IMR-90 (cell line): Measurements from ENCODE around the gene CRTAC1. TPM values are rescaled to one million over a fixed set of nuclear protein-coding genes. Genes with fewer than 3 reads are reported as not detected.

Experiments used
- ATAC-seq: fragments of 200-7000 bp; cut with Tn5 transposase; 2 replicates; pipeline ENCODE4 v1.9.1; 2020; ENCODE audit warnings: low read depth, mild to moderate bottlenecking, moderate library complexity
- BruUV-seq: library from RNA; stranded (reverse); fragments of 400-500 nt; replicated peaks from 2 replicates; lab custom pipeline; 2021; lab: Mats Ljungman, UMichigan
- CTCF ChIA-PET: fragments of 300-600 bp; formaldehyde crosslinking; extraction: SDS; loops from one replicate; lab custom pipeline; 2021; ENCODE audit warnings: antibody characterized with exemption; lab: Yijun Ruan, JAX
- POLR2A ChIA-PET: fragments of 300-600 bp; sonication (Branson Sonifier 250); formaldehyde crosslinking; loops from one replicate; lab custom pipeline; 2022; ENCODE audit warnings: antibody characterized with exemption; ENCODE audit not compliant: unreplicated experiment; lab: Charles Lee
- DNase-seq: peaks from one replicate; pipeline ENCODE4 v3.0.0; 2013
- H2AFZ ChIP-seq: replicated peaks from 2 replicates; pipeline ENCODE3; 2013; ENCODE audit warnings: low read length, mild to moderate bottlenecking; ENCODE audit not compliant: poor library complexity
- H2AK5ac ChIP-seq: 2 replicates; pipeline ENCODE4 v1.6.1; 2013; ENCODE audit warnings: low read depth, low read length, inconsistent platforms
- H2AK9ac ChIP-seq: replicated peaks from 2 replicates; pipeline ENCODE3; 2013; ENCODE audit warnings: mild to moderate bottlenecking, low read depth, low read length, moderate library complexity; ENCODE audit not compliant: poor library complexity
- H2BK120ac ChIP-seq: 2 replicates; pipeline ENCODE4 v1.6.1; 2013; ENCODE audit warnings: low read depth, low read length, inconsistent platforms
- H2BK15ac ChIP-seq: 3 replicates; pipeline ENCODE4 v1.6.1; 2013; ENCODE audit warnings: low read depth, low read length, inconsistent platforms
- H2BK20ac ChIP-seq: 2 replicates; pipeline ENCODE4 v1.6.1; 2013; ENCODE audit warnings: low read depth, mild to moderate bottlenecking, inconsistent platforms, low read length, moderate library complexity
- H2BK5ac ChIP-seq: 2 replicates; pipeline ENCODE4 v1.6.1; 2013; ENCODE audit warnings: mild to moderate bottlenecking, low read depth, low read length, inconsistent platforms; ENCODE audit not compliant: poor library complexity, severe bottlenecking
- H3K14ac ChIP-seq: replicated peaks from 2 replicates; pipeline ENCODE4 v1.6.1; 2013; ENCODE audit warnings: low read depth, low read length, inconsistent platforms
- H3K18ac ChIP-seq: 2 replicates; pipeline ENCODE4 v1.6.1; 2013; ENCODE audit warnings: low read depth, low read length, control low read depth
- H3K23ac ChIP-seq: 2 replicates; pipeline ENCODE4 v1.6.1; 2013; ENCODE audit warnings: low read depth, low read length, inconsistent platforms
- H3K27ac ChIP-seq: 2 replicates; pipeline ENCODE4 v1.5.1; 2013; ENCODE audit warnings: mild to moderate bottlenecking, control low read depth, low read length; ENCODE audit not compliant: insufficient read depth
- H3K27me3 ChIP-seq: 2 replicates; pipeline ENCODE4 v1.6.1; 2013; ENCODE audit warnings: low read length; ENCODE audit not compliant: control insufficient read depth, insufficient read depth
- H3K36me3 ChIP-seq: 2 replicates; pipeline ENCODE4 v1.6.1; 2013; ENCODE audit warnings: low read length, mixed read lengths; ENCODE audit not compliant: control insufficient read depth, insufficient read depth
- H3K4ac ChIP-seq: 2 replicates; pipeline ENCODE4 v1.6.1; 2013; ENCODE audit warnings: low read depth, low read length, inconsistent platforms
- H3K4me1 ChIP-seq: 2 replicates; pipeline ENCODE4 v1.6.1; 2013; ENCODE audit warnings: low read length, mixed read lengths; ENCODE audit not compliant: control insufficient read depth, insufficient read depth
- H3K4me2 ChIP-seq: 2 replicates; pipeline ENCODE4 v1.6.1; 2013; ENCODE audit warnings: low read depth, mild to moderate bottlenecking, control low read depth, low read length, moderate library complexity
- H3K4me3 ChIP-seq: 2 replicates; pipeline ENCODE4 v1.5.1; 2013; ENCODE audit warnings: low read depth, mild to moderate bottlenecking, control low read depth, low read length, moderate library complexity; ENCODE audit not compliant: insufficient read depth
- H3K56ac ChIP-seq: 2 replicates; pipeline ENCODE4 v1.6.1; 2013; ENCODE audit warnings: low read length, inconsistent platforms; ENCODE audit not compliant: insufficient read depth; ENCODE audit errors: extremely low read depth
- H3K79me1 ChIP-seq, 2 experiments: 2 replicates each; pipeline ENCODE4 v1.6.1; 2013; ENCODE audit warnings: low read length in 2 of 2, inconsistent platforms in 1 of 2, low read depth in 1 of 2
- H3K9ac ChIP-seq: 2 replicates; pipeline ENCODE4 v1.6.1; 2013; ENCODE audit warnings: low read depth, low read length, control low read depth
- H3K9me1 ChIP-seq: 2 replicates; pipeline ENCODE4 v1.6.1; 2013; ENCODE audit warnings: low read length, inconsistent platforms; ENCODE audit not compliant: insufficient read depth
- H3K9me3 ChIP-seq: 2 replicates; pipeline ENCODE4 v1.6.1; 2013; ENCODE audit warnings: low read length; ENCODE audit not compliant: control insufficient read depth, insufficient read depth
- H4K20me1 ChIP-seq: 2 replicates; pipeline ENCODE4 v1.6.1; 2013; ENCODE audit warnings: low read length, inconsistent platforms; ENCODE audit not compliant: insufficient read depth
- H4K5ac ChIP-seq: 2 replicates; pipeline ENCODE4 v1.6.1; 2013; ENCODE audit warnings: mild to moderate bottlenecking, low read depth, low read length, control low read depth
- H4K8ac ChIP-seq, 2 experiments: 2 replicates each; pipeline ENCODE4 v1.6.1; 2013; ENCODE audit warnings: low read depth in 2 of 2, low read length in 2 of 2, control low read depth in 1 of 2, inconsistent platforms in 1 of 2
- H4K91ac ChIP-seq: 2 replicates; pipeline ENCODE4 v1.6.1; 2013; ENCODE audit warnings: low read depth, low read length, inconsistent platforms; ENCODE audit not compliant: insufficient read depth
- BHLHE40 ChIP-seq: fragments of 150-350 bp; IDR thresholded peaks from 2 replicates; pipeline ENCODE4 v1.6.1; 2016; ENCODE audit warnings: mild to moderate bottlenecking, low read depth, low read length
- CEBPB ChIP-seq: IDR thresholded peaks from 2 replicates; pipeline ENCODE4 v1.6.1; 2012; ENCODE audit warnings: low read depth, low read length, improper control_type of control experiment
- CTCF ChIP-seq: conservative IDR thresholded peaks from 2 replicates; pipeline ENCODE4 v1.5.1; 2012; ENCODE audit warnings: mild to moderate bottlenecking, low read depth, low read length, improper control_type of control experiment
- ELK1 ChIP-seq: fragments of 150-350 bp; IDR thresholded peaks from 2 replicates; pipeline ENCODE4 v1.6.1; 2016; ENCODE audit warnings: low read depth, mild to moderate bottlenecking, low read length, moderate library complexity, borderline replicate concordance
- MAFK ChIP-seq: IDR thresholded peaks from 2 replicates; pipeline ENCODE4 v1.6.1; 2012; ENCODE audit warnings: low read depth, low read length, improper control_type of control experiment
- MXI1 ChIP-seq: IDR thresholded peaks from 2 replicates; pipeline ENCODE4 v1.6.1; 2012; ENCODE audit warnings: low read depth, mild to moderate bottlenecking, low read length, moderate library complexity, borderline replicate concordance
- RCOR1 ChIP-seq: IDR thresholded peaks from 2 replicates; pipeline ENCODE4 v1.6.1; 2012; ENCODE audit warnings: mild to moderate bottlenecking, low read length, improper control_type of control experiment; ENCODE audit not compliant: insufficient replicate concordance
- USF2 ChIP-seq: fragments of 150-350 bp; IDR thresholded peaks from 2 replicates; pipeline ENCODE4 v1.6.1; 2017; ENCODE audit warnings: mild to moderate bottlenecking, antibody characterized with exemption, low read length, low read depth
- WGBS, 2 experiments: methylation state at CpG; one replicate each; pipeline versions ENCODE4 v1.1.5 to v1.1.7; 2013; ENCODE audit warnings: missing lambda C conversion rate in 2 of 2; ENCODE audit not compliant: insufficient read length in 1 of 2; ENCODE audit errors: extremely low coverage in 2 of 2; 5-methylcytosine and 5-hydroxymethylcytosine counted together
- dilution Hi-C: fragments of 300-500 bp; cut with HindIII; formaldehyde crosslinking; loops from one replicate; pipeline ENCODE4 v1.14.3; 2018; ENCODE audit warnings: low sequenced_read_pairs; ENCODE audit not compliant: unreplicated experiment
- in situ Hi-C: fragments of 300-500 bp; cut with MboI; formaldehyde crosslinking; loops from 3 replicates; pipeline ENCODE4 v1.14.3; 2019; ENCODE audit warnings: low sequenced_read_pairs, inconsistent platforms, mixed read lengths
- intact Hi-C: fragments of 100-400 bp; cut with micrococcal nuclease; formaldehyde crosslinking; loops from 2 replicates; pipeline ENCODE4 v1.10.0; 2022
- polyA plus RNA-seq, 3 experiments: library from polyadenylated mRNA; depleted of rRNA; stranded (reverse); fragments of >200 nt; gene quantifications; 2 replicates each; pipeline ENCODE4 v1.2.3, GENCODE V29; 2012; ENCODE audit warnings: low replicate concordance in 1 of 3
- total RNA-seq: library from RNA; depleted of rRNA; stranded (reverse); fragments of >200 nt; gene quantifications from 2 replicates; pipeline ENCODE4 v1.2.3, GENCODE V29; 2012

CRTAC1 gene
- total and polyA plus RNA-seq, 2 of the 4 experiments (the other 2 are of a cell fraction): not detected

GRCh38 chr10:97913614-97914013, 116.8 kb downstream of the CRTAC1 start:
- in situ Hi-C loops: loop anchor here (10.0 kb wide), 1 partner anchor 131 kb away; no protein-coding TSS in a partner anchor
- no peak overlapping the region for H4K91ac ChIP-seq
- no peak overlapping the region for H3K18ac ChIP-seq
- H2BK5ac ChIP-seq: no peak overlapping the region
- ATAC-seq: no peak
- ChIA-PET CTCF (interaction anchor here (1.1 kb wide), 1 partner anchor 124 kb away, joined by 3 read pairs; no protein-coding TSS in a partner anchor), POLR2A (no interaction called here)
- no peak overlapping the region for H3K4me2 ChIP-seq
- H4K5ac ChIP-seq: no peak overlapping the region
- no peaks in the 10 kb centered on the region for H3K79me1 ChIP-seq
- H3K4ac ChIP-seq: no peak overlapping the region
- no peak overlapping the region for H2BK20ac ChIP-seq
- H3K23ac ChIP-seq: no peak overlapping the region
- no peaks in the 10 kb centered on the region for H4K20me1 ChIP-seq
- no peak for DNase-seq
- H3K9ac ChIP-seq: no peak overlapping the region
- intact Hi-C loops: loop anchor here (1.0 to 10.0 kb wide), 5 partner anchors 128 to 1334 kb away; no protein-coding TSS in a partner anchor
- no peak overlapping the region for H4K8ac ChIP-seq
- H3K27me3 ChIP-seq: peaks cover 30% of the 10 kb centered on the region
- H2BK15ac ChIP-seq: no peak overlapping the region
- no peaks in the 10 kb centered on the region for H3K9me1 ChIP-seq
- dilution Hi-C loops: no loop called here
- H2AFZ ChIP-seq: no peak overlapping the region
- H2AK5ac ChIP-seq: no peak overlapping the region
- H3K4me1 ChIP-seq: no peaks in the 10 kb centered on the region
- 57% methylated on average over 5 of the region's 6 CpGs; no CpG with 5 or more reads in 1 of the 2 experiments for WGBS, 2 experiments
- no peaks in the 10 kb centered on the region for H3K9me3 ChIP-seq
- H3K36me3 ChIP-seq: no peaks in the 10 kb centered on the region
- no peak overlapping the region for H3K4me3 ChIP-seq
- H3K27ac ChIP-seq: no peak overlapping the region
- no peak overlapping the region for H3K14ac ChIP-seq
- TF ChIP-seq CEBPB (no peak), MXI1 (no peak), USF2 (no peak), CTCF (no peak), MAFK (no peak), RCOR1 (no peak), ELK1 (no peak), BHLHE40 (no peak)
- H3K56ac ChIP-seq: no peak overlapping the region
- no TSS peak for BruUV-seq
- H2AK9ac ChIP-seq: no peak overlapping the region
- no peak overlapping the region for H2BK120ac ChIP-seq
